Measurements from ENCODE around the gene CGRRF1.

Gene CGRRF1

GRCh38 chr14:54489318-54489683 lies 20.4 kb upstream of the CGRRF1 start:
- peak overlapping the region; percentile 99 for H3K4me3 ChIP-seq (ENCODE audit: low read depth, low read length)
- DNase-seq (ENCODE audit: low read depth): no peak
- TF ChIP-seq CTCF (IDR thresholded peaks at IDR 0.05; ENCODE audit: low read depth, low read length, missing control alignments): no peak

- no peak for DNase-seq (ENCODE audit: low read depth)
- H3K4me3 ChIP-seq (ENCODE audit: low read depth, low read length): peak overlapping the region; percentile 99; the same call in 1 of the 2 replicates
- TF ChIP-seq CTCF (IDR thresholded peaks at IDR 0.05; ENCODE audit: low read depth, low read length, missing control alignments): no peak
These were observed 19.8 kb upstream of the CGRRF1 start for GRCh38 chr14:54489731-54490444.

- H3K4me3 ChIP-seq (ENCODE audit: low read depth, low read length): no peak overlapping the region
- no peak for DNase-seq (ENCODE audit: low read depth)
- TF ChIP-seq CTCF (IDR thresholded peaks at IDR 0.05; ENCODE audit: low read depth, low read length, missing control alignments): no peak
These were observed 19.1 kb upstream of the CGRRF1 start for GRCh38 chr14:54490445-54491175.

GRCh38 chr14:54493293-54493692 lies 16.4 kb upstream of the CGRRF1 start:
- no peak for DNase-seq (ENCODE audit: low read depth)
- no peak for TF ChIP-seq CTCF (IDR thresholded peaks at IDR 0.05; ENCODE audit: low read depth, low read length, missing control alignments)
- no peak overlapping the region for H3K4me3 ChIP-seq (ENCODE audit: low read depth, low read length)

GRCh38 chr14:54497224-54497623 lies 12.5 kb upstream of the CGRRF1 start:
- no peak for DNase-seq (ENCODE audit: low read depth)
- no peak overlapping the region for H3K4me3 ChIP-seq (ENCODE audit: low read depth, low read length)
- TF ChIP-seq CTCF (IDR thresholded peaks at IDR 0.05; ENCODE audit: low read depth, low read length, missing control alignments): no peak

- no peak overlapping the region for H3K4me3 ChIP-seq (ENCODE audit: low read depth, low read length)
- no peak for DNase-seq (ENCODE audit: low read depth)
- no peak for TF ChIP-seq CTCF (IDR thresholded peaks at IDR 0.05; ENCODE audit: low read depth, low read length, missing control alignments)
These were observed 11.6 kb upstream of the CGRRF1 start for GRCh38 chr14:54498095-54498531.
